DMS79 (cell line): ENCODE measurements around the gene PPP1R17.

Source experiments
- DNase-seq: peaks from one replicate; lab custom pipeline; 2025; lab: John Stamatoyannopoulos, UW

Gene PPP1R17

GRCh38 chr7:31687024-31687748 is at the start of gene PPP1R17:
TSS of gene PPP1R17 (plus strand) at chr7:31687215. CDS start at chr7:31692442, 5,227 bp downstream.
- no peak for DNase-seq

- DNase-seq, result no peak
These were observed 46.6 kb upstream of the PPP1R17 start for GRCh38 chr7:31640381-31640780.

GRCh38 chr7:31642681-31643115 is 44.3 kb upstream of the PPP1R17 start:
- DNase-seq, result no peak

- DNase-seq, result no peak
These were observed 40.1 kb upstream of the PPP1R17 start for GRCh38 chr7:31646942-31647341.

- no peak for DNase-seq
These were observed 39.5 kb upstream of the PPP1R17 start for GRCh38 chr7:31647511-31647910.

- DNase-seq, result no peak
These were observed 38.7 kb upstream of the PPP1R17 start for GRCh38 chr7:31648288-31648687.

- no peak for DNase-seq
These were observed 38.1 kb upstream of the PPP1R17 start for GRCh38 chr7:31648880-31649279.

- DNase-seq, result no peak
These were observed 35.6 kb upstream of the PPP1R17 start for GRCh38 chr7:31651234-31652062.

- no peak for DNase-seq
These were observed 35.0 kb upstream of the PPP1R17 start for GRCh38 chr7:31652063-31652326.

GRCh38 chr7:31663072-31663471 is 23.9 kb upstream of the PPP1R17 start:
- no peak for DNase-seq

GRCh38 chr7:31664890-31665289 is 22.1 kb upstream of the PPP1R17 start:
- no peak for DNase-seq

- no peak for DNase-seq
These were observed 21.5 kb upstream of the PPP1R17 start for GRCh38 chr7:31665546-31665945.

GRCh38 chr7:31669461-31669860 is 17.6 kb upstream of the PPP1R17 start:
- no peak for DNase-seq

- no peak for DNase-seq
These were observed 7.3 kb upstream of the PPP1R17 start for GRCh38 chr7:31679574-31680305.

GRCh38 chr7:31683445-31684225 is 3.4 kb upstream of the PPP1R17 start:
- no peak for DNase-seq

GRCh38 chr7:31688372-31688771 is 1.4 kb downstream of the PPP1R17 start:
- no peak for DNase-seq

- no peak for DNase-seq
These were observed 2.0 kb downstream of the PPP1R17 start for GRCh38 chr7:31688996-31689395.

GRCh38 chr7:31690935-31691334 is 3.9 kb downstream of the PPP1R17 start:
- no peak for DNase-seq

GRCh38 chr7:31692451-31692850 is 5.4 kb downstream of the PPP1R17 start:
- DNase-seq, result no peak

GRCh38 chr7:31692871-31693270 is 5.9 kb downstream of the PPP1R17 start:
- no peak for DNase-seq

- no peak for DNase-seq
These were observed 9.0 kb downstream of the PPP1R17 start for GRCh38 chr7:31695859-31696614.
